GM06990 (cell line): ENCODE measurements around the gene AKR1C1.
"Not testable (repeated sequence)": the region's sequence is repeated elsewhere in the genome, so short reads cannot be mapped to it uniquely, and the experiment has no call there.

Experiments
- DNase-seq: peaks from one replicate; pipeline ENCODE4 v3.0.0-alpha.2; 2011; ENCODE audit not compliant: insufficient read length; ENCODE audit errors: extremely low read depth
- H3K27me3 ChIP-seq: replicated peaks from 2 replicates; pipeline ENCODE4 v1.6.0; 2011; ENCODE audit warnings: low read length; ENCODE audit not compliant: control insufficient read depth, insufficient read depth
- H3K36me3 ChIP-seq: 2 replicates; pipeline ENCODE4 v1.5.1; 2011; ENCODE audit warnings: low read length; ENCODE audit not compliant: control insufficient read depth, insufficient read depth
- H3K4me3 ChIP-seq: replicated peaks from 2 replicates; pipeline ENCODE4 v1.5.1; 2011; ENCODE audit warnings: low read depth, mild to moderate bottlenecking, control low read depth, low read length
- TF ChIP-seq, protein P1 (sequence below): IDR thresholded peaks from 2 replicates; pipeline ENCODE4 v1.5.1; 2011; ENCODE audit warnings: low read length, control low read depth, mild to moderate bottlenecking, inconsistent platforms; ENCODE audit not compliant: insufficient read depth, poor library complexity, severe bottlenecking

Gene AKR1C1

DNA sequence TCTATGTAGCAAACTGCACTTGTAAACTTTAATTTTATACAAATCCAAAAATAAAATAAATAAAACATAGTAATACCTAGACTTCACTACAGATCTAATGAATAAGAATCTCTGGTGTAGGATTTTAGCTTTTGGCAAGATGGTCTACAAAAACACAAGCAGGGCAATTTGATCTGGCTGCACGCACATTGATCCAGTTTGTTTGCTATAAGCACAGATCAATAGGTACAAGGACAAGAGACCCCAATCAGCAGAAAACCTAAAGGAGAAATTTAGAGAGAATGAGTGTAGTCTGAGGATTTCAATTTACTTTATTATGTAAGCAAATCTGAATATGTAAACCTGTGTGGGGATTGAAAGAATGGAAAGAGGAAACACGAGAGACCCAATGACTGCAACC lies 48.2 kb downstream of the AKR1C1 start:
- not testable (repeated sequence) for DNase-seq, H3K27me3 ChIP-seq, H3K4me3 ChIP-seq, H3K36me3 ChIP-seq

DNA sequence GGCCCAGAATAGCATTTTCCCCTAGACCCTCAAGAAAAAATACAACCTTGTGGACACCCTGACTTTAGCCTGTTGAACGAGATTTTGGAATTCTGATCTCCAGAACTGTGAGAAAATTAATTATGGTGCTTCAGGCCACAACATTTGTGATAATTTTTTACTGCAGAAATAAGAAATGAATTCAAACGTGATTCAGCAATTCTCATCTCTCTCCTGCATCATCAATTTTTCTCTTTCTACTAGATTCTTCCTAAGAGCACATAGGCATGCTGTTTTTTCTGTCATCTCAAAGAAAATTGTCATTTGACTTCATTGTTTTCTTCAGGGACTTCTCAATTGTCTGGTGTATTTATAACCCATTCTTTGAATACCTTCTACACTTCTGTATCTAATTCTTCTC lies 49.4 kb downstream of the AKR1C1 start:
- Histone ChIP-seq H3K4me3 (no peak overlapping the region), H3K27me3 (no peaks in the 10 kb centered on the region), H3K36me3 (no peaks in the 10 kb centered on the region)
- TF ChIP-seq, protein P1, sequence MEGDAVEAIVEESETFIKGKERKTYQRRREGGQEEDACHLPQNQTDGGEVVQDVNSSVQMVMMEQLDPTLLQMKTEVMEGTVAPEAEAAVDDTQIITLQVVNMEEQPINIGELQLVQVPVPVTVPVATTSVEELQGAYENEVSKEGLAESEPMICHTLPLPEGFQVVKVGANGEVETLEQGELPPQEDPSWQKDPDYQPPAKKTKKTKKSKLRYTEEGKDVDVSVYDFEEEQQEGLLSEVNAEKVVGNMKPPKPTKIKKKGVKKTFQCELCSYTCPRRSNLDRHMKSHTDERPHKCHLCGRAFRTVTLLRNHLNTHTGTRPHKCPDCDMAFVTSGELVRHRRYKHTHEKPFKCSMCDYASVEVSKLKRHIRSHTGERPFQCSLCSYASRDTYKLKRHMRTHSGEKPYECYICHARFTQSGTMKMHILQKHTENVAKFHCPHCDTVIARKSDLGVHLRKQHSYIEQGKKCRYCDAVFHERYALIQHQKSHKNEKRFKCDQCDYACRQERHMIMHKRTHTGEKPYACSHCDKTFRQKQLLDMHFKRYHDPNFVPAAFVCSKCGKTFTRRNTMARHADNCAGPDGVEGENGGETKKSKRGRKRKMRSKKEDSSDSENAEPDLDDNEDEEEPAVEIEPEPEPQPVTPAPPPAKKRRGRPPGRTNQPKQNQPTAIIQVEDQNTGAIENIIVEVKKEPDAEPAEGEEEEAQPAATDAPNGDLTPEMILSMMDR = no peak
- no peak for DNase-seq

DNA sequence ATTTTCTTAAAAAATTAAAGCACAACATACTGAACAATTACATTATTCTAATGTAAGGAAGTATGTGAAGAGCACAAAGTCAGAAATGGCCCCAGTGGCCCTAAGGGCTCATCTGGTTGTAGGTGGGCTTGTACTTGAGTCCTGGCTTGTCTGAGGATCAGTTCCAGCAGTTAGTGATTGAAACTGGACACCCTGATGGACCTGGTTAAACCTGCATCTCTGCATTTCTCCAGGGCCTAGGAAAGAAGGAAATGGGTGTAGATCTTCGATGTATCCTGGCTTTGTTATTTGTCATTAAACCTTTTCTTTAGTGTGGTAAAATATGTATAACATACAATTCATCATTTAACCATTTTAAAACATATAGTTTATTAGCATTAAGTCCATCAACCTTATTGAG lies 50.2 kb downstream of the AKR1C1 start:
- no peak overlapping the region for H3K4me3 ChIP-seq
- no peaks in the 10 kb centered on the region for H3K36me3 ChIP-seq
- TF ChIP-seq, protein P1 = no peak
- no peaks in the 10 kb centered on the region for H3K27me3 ChIP-seq
- DNase-seq = no peak

DNA sequence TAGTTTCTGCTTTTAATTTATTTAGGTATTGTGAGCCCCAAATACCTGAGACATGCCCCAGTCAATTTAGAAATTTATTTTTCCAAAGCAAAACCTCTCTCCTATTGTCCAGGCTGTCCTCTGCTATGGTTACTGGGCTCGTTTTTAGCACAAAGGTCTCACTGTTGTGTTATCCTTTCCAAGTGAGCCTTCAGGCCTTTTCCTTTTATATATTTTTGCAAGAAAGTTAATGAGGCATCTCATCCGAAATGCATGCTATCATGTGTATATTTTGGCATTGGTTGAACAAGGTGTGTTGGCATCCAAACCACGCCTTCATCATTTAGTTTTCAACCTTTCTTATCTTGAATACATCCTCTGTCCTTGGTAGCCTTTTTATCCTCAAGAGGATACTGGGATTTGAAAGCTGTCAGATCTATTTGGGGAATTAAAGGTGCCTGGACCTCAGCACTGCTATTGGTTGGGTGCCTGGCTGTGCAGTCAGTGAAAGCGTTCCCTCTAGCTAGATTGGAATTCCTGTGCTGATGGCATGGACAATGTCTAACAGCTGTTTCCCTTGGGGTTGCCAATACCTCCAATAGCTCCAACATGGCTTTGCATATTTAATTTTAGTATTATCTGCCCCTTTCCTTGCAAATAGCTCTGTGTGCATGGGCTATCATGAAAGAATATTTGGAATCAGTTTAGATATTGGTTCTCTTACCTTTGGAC lies 51.1 kb downstream of the AKR1C1 start:
- not testable (repeated sequence) for H3K4me3 ChIP-seq, H3K36me3 ChIP-seq, DNase-seq, H3K27me3 ChIP-seq

DNA sequence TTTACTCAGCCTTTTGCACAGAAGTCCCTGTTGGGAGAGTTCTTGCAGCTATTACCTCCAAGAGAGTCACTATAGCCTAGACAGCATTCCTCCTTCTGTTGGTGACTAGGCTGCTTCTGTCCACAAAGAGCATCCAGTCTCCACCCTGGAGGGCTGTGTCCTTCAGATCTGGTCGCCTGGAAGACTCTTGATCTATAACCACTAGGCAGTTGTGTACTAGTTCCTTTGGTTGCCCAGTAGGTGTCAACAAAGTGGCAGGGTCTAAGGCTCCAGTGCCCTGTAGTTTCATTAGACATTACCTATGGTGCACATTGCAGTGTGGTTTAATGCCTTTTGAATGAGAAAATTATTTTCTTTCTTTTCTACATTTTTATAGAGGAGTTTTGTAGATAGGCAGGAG lies 51.7 kb downstream of the AKR1C1 start:
- Histone ChIP-seq H3K36me3 (no peaks in the 10 kb centered on the region), H3K27me3 (no peaks in the 10 kb centered on the region), H3K4me3 (no peak overlapping the region)
- DNase-seq = no peak
- TF ChIP-seq, protein P1 = peak; percentile 11

DNA sequence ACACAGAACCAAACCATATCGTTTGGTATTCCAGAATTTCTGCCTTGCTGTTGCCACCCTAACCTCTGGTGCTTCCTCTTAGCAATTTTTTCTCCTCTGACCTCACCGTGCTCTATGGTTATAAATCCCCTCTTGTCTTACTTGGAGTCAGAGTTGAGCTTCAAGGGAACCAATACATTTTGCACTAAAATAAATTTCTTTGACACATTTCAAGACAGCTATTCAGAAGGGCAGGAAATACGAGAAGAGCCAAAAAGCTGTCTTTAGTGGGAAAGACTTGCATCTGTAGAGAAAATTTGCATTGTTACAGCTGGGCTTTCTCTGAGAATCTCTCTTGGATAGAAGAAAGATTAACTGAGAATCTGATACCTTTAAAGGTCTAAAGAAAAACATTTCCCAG lies 54.9 kb downstream of the AKR1C1 start:
- Histone ChIP-seq H3K4me3 (no peak overlapping the region), H3K27me3 (no peaks in the 10 kb centered on the region), H3K36me3 (no peaks in the 10 kb centered on the region)
- no peak for DNase-seq
- TF ChIP-seq, protein P1 = no peak

DNA sequence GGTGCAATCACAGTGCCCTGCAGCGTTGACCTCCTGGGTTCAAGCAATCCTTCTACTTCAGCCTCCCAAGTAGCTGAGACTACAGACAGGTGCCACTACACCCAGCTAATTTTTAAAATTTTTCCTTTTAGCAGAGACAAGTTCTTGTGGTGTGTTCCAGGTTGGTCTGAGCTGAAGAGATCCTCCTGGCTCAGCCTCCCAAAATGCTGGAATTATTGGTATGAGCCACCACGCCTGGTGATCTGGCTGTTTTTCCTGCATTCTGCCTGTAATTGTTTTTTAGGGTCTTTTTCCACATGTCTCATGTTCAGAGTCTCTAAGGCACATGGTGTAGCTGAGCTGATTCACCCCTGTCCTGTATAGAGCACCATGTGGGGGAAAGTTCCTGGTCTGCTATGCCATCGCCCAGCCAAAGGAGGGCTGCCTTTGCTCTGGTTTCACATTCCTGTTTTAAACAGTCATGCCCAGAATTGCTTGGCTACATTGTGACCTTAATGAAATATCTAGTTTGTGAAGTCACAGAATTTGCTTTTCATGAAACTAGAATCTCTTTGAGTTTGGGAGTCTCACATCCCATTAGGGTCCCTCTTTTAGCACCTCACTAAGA lies 55.6 kb downstream of the AKR1C1 start:
- not testable (repeated sequence) for H3K36me3 ChIP-seq, DNase-seq, H3K4me3 ChIP-seq, H3K27me3 ChIP-seq

DNA sequence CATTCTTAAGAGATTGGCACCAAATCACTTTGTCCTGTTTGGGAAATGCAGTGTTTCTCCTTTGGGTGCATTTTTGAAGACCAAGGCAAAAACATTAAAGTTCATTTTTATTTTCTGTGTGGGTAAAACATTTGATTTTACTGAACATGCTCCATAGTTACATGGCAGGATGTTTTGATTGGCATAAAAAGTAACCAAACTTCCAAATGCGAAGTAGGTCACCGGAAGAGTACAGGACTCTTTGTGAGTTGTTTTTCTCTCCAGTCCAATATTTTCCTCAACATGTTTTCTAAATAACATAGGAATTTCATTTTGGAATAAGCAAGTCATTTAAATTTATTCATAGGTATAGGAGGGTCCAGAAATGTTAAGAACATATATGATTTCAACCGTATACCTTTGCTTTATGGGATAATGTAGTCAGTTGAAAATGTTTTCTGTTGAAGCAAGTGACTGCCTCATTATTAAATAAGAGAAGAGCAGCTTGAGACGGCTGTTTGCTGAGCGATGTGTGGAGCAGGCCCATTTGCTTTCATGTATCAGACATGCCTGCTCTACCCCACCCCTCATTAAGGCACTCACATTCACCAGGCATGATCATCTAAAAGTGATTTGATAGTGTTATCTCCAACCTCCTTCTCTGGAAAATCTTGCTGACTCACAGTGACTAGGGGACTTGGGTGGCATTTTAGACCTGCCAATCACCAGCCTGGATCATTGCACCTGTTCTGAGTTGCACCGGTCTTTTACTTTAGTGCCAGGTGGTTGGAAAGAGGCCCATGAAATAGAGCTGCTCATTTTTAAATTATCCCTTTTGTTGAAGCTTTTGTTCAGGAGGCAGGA lies 56.8 kb downstream of the AKR1C1 start:
- not testable (repeated sequence) for H3K4me3 ChIP-seq, H3K36me3 ChIP-seq, DNase-seq, H3K27me3 ChIP-seq

DNA sequence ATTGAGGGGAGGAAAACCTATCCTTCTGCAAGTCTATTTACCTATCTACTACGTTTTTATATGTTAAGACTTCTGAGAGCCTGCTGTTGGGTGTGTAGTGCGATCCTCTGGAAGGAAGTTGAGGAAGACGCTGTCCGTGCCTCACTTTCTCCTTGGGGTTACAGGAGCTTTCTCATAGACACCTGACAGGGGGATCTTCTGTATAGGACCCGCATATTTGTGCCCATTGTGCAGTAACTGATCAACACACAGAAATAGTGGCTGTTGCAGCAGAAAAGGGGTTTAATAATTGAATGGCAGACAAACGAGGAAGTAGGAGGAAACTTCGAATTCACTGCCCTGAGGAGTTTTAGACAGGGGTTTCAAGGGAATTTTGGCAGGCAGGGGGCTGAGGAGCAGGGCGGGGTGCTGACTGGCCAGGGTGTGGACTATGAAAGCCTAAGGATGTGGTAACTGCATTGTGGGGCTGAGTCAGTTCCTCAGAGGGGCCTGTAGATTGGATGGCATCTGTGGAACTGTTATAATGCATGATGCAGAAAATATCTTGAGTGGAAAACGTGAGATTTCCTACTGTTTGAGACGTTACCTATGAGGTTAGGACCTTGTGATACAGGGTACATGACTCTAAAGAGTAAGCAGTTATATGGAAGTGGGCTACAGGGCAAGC lies 58.5 kb downstream of the AKR1C1 start:
- not testable (repeated sequence) for H3K27me3 ChIP-seq, H3K4me3 ChIP-seq, H3K36me3 ChIP-seq, DNase-seq
